Colon (tissue), 2 donors: ENCODE measurements around the gene CYP11A1.

Experiments
- FAIRE-seq: peaks from 2 replicates; lab custom pipeline; 2012; peaks lifted over from hg19 to GRCh38; lab: Jason Lieb, UNC
- donor health status: control.
- donor health status: control.

Gene CYP11A1

GRCh38 chr15:74347757-74348250 lies 19.6 kb downstream of the CYP11A1 start:
- no peak for FAIRE-seq

DNA sequence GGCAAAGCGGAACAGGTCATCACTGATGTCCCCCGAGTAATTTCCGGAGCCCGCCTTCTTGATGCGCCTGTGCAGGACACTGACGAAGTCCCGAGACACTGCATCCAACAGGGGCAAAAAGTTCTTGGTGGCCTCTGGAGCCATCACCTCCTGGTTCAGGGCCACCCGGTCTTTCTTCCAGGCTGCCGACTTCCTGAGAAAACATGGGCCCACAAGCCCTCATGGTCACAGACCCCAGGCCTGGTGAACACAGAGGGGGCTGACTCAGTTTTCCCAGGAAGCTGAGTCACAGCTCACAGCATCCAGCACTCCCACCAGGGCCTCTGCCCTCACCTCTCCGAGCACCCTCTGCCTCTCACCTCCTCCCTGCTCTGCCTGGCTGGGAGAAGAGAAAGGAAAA lies 22.4 kb downstream of the CYP11A1 start:
- FAIRE-seq: no peak

GRCh38 chr15:74343797-74344127 lies 23.7 kb downstream of the CYP11A1 start:
- no peak for FAIRE-seq

DNA sequence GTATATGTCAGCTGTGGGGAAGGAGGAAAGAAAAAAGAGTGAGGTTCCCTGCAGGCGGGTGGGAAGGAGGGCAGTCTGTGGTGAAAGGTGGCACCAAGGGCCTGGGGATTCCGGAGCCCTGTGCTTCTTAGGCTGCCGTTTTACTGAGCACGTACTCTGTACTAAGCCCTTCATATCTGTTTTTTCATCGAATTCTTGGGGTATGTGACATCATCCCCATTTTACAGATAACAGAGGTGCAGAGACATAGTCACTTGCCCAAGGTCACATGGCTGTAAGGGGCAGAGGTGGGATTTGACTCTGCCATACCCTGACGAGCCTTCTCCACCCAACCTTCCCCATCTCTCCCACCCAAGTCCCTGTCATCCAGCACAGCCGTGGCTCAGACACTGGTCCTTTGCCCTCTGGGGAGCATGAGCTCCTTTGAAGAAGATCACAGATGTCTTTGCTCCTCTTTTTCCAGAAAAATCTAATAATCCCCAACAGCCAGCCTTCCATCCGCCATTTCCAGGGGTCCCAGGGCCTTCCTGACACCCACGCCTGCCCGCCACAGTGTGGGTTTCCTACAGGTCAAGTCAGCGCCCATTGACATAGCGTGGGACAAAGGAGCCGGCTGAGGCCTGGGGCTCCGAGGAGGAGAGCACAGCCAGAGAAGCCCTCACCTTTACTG lies 24.2 kb downstream of the CYP11A1 start:
- FAIRE-seq: no peak

- FAIRE-seq: no peak
These were observed 27.3 kb downstream of the CYP11A1 start for GRCh38 chr15:74340150-74340549.

DNA sequence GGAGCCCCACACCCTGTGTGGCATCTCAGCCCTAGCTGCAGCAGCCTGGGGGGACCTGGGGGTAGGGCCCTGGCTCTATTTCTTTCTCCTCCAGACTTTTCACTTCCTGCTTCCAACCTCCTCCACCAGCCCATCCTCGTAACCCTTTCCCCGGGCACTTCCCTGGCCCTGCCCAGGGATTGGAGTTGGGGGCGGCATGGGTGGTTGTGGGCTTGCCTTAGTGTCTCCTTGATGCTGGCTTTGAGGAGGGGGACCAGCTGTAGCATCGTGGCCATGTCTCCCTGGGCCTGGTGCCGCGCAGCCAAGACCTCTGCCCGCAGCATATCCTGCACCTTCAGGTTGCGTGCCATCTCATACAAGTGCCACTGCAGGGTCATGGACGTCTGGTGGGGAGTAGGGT lies 28.1 kb downstream of the CYP11A1 start:
- no peak for FAIRE-seq

- no peak for FAIRE-seq
These were observed 28.8 kb downstream of the CYP11A1 start for GRCh38 chr15:74338676-74339075.

DNA sequence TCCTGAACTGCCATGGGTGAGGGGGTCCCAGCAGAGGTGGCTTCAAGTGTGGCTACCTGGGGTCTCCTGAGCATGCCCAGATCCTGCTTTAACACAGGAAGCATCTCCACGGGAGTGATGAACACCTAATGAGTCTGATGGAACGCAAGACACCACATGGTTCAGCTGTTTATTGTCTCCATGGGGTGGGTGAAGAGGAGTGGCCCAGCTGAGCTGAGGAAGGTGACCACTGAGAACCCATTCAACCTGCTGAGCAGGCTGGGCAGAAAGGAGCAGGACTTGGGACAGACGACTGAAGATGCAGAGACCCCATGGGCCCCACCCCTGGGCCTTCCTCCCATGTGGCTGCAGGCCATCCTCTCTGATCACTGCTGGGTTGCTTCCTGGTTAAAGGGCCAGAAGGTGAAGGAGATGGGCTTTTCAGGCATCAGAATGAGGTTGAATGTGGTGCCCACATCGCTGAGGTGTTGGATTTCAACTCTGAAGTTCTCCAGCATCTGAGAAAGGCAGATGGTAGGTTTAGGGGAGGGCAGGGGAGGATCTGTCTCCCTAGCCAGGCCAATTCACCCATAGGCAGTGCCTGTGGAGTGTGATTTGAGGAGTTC lies 29.7 kb downstream of the CYP11A1 start:
- FAIRE-seq: no peak

DNA sequence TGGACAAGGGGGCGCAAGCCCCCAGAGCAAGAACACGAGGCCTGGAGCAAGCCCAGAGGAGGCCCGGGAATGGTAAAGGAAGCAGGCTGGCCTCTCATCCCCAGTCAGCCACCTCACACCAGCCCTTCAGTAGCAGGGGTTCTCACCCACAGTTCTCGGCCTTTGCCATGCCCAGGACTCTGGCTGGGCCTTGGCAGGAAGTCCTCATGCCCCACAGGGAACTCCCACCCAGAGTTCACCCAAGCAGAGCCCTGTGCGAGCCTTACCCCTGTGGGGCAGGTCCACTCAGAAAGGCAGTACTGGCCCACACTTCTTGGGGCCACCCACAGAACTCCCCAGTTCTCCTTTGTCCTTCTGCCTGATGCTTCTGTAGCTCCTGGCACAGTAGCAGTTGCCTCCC lies 30.3 kb downstream of the CYP11A1 start:
- no peak for FAIRE-seq

- FAIRE-seq: no peak
These were observed 31.1 kb downstream of the CYP11A1 start for GRCh38 chr15:74336061-74337005.

DNA sequence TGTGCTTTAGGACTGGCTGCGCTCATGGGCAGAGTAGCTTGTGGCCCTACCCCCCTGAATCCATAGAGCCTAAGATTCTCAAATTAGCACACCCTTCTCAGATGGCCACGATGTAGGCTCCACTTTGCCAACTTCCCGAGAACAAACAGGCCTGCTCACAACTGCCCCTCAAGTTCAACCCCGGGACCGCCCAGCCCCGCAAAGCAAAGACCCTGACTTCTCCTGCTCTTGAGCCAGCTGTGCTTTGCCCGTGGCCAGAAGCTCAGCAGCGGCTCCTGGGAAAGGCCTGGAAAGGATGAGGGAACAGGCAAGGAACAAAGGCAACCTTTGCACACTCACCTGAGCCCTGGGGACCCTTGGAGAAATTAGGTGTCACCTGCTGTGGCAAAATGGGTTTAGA lies 32.0 kb downstream of the CYP11A1 start:
- FAIRE-seq: no peak

DNA sequence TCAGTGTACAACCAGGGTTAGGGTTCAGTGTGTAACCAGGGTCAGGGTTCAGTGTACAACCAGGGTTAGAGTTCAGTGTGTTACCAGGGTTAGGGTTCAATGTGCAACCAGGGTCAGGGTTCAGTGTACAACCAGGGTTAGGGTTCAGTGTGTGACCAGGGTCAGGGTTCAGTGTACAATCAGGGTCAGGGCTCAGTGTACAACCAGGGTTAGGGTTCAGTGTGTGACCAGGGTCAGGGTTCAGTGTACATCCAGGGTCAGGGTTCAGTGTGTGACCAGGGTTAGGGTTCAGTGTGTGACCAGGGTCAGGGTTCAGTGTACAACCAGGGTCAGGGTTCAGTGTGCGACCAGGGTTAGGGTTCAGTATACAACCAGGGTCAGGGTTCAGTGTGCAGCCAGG lies 33.3 kb downstream of the CYP11A1 start:
- FAIRE-seq: no peak

DNA sequence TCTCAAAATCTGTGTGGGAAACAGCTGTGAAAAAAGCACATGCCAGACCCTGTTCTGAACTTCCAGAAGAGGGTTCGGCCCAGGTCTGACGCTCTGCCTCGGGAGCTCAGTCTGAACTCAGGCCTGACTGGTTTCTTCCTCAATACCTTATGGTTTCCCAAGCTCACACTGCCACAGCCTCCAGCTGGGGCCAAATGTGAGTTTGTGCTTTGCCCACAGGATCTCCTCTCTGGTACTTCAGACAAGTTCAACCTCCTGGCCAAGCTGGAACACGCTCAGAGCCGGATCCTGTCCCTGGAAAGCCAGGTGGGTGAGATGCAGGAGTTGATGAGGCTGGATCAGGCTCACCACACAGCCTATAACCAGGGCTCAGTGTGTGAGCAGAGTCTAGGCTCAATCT lies 33.8 kb downstream of the CYP11A1 start:
- no peak for FAIRE-seq

- FAIRE-seq: no peak
These were observed 34.4 kb downstream of the CYP11A1 start for GRCh38 chr15:74333093-74333492.

- FAIRE-seq: no peak
These were observed 34.8 kb downstream of the CYP11A1 start for GRCh38 chr15:74332611-74333010.

GRCh38 chr15:74332011-74332410 lies 35.4 kb downstream of the CYP11A1 start:
- no peak for FAIRE-seq

GRCh38 chr15:74330861-74331408 lies 36.5 kb downstream of the CYP11A1 start:
- FAIRE-seq: no peak

- no peak for FAIRE-seq
These were observed 39.0 kb downstream of the CYP11A1 start for GRCh38 chr15:74328331-74329056.

DNA sequence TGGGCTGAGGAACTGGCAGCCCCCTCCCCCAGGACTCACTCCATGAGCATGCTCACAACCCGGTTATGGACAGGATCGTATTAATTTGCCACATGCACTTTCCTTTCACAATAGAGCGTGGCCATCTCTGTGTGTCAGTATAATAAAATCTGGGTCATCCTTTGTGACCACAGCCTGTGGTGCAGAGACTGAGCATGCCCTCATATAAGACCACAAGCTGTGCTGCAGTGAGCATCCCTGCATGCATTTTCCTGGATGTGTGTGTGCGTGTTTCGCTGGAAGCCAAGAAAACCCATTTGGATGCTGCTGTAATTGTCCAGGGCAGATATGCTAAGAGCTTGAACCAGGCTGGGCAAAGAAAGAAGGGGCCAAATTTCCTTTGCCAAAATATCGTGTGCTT lies 39.7 kb downstream of the CYP11A1 start:
- no peak for FAIRE-seq

DNA sequence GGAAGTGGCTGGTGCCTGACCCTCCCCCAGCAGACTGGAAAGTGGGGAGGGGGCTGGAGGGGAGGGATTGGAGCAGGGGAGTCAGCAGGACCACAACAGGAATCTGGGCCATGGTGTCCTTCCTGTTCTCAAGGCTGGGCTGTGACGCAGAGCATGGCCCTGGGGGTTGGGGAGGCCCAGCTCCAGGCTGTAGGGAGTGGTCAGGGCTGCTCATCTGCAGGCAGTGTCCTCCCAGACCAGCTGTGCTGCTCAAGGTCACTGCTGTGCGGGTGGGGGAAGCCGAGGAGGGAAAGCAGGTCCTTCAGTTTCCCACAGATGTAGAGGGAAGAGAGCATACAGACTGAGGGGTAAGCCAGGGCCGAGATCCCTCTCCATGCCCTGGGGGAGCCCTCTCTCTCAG lies 40.7 kb downstream of the CYP11A1 start:
- no peak for FAIRE-seq

DNA sequence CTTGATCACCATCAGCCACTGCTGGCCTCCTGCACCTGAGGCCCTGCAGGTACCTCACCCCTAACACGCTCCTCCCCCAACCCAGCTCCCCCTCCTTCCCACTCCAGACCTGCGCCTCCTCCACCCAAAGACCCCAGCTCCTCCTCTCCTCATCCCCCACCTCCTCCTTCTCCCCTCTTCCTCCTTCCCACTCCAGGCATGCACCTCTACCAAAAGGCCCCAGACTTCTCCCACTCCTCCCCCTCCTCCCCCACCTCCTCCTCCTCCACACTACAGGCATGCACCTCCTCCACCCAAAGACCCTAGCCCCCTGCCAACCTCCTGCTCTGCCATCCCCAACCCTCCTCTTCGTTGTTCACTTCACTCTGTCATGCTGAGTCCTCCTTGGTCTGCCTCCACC lies 42.7 kb downstream of the CYP11A1 start:
- FAIRE-seq: no peak

GRCh38 chr15:74322558-74323180 lies 44.8 kb downstream of the CYP11A1 start:
- no peak for FAIRE-seq
